Mammary epithelial cell (primary cell): ENCODE results near the gene HACD1.

Source experiments
- CTCF ChIP-seq, 2 donors: IDR thresholded peaks in 1 of 2; conservative IDR thresholded peaks in 1 of 2; 2 replicates each; pipeline ENCODE4 v1.5.1; 2011 to 2012; ENCODE audit warnings: inconsistent platforms in 2 of 2, low read length in 2 of 2, mild to moderate bottlenecking in 2 of 2, control low read depth in 1 of 2, low read depth in 1 of 2; ENCODE audit not compliant: insufficient read depth in 1 of 2; ENCODE audit errors: extremely low read depth in 1 of 2
- EZH2 ChIP-seq: IDR thresholded peaks from 2 replicates; pipeline ENCODE4 v1.6.1; 2012; ENCODE audit warnings: low read length, inconsistent platforms, borderline replicate concordance

GRCh38 chr10:17576768-17577167 is 40.4 kb downstream of the HACD1 start:
- no peak for TF ChIP-seq CTCF (conservative IDR thresholded peaks at IDR 0.05 in 1 of 2, IDR thresholded peaks at IDR 0.05 in 1 of 2; ENCODE audit: extremely low read depth in 1 of 2, insufficient read depth in 1 of 2, low read depth in 1 of 2, low read length in 2 of 2)
- TF ChIP-seq EZH2: no peak
